H1 (cell line): ENCODE results near the gene GID8. TPM values are rescaled to one million over a fixed set of nuclear protein-coding genes. Genes with fewer than 3 reads are reported as not detected.

Source experiments
- CTCF ChIA-PET: fragments of 300-600 bp; sonication (Branson Sonifier 250); formaldehyde crosslinking; loops from one replicate; lab custom pipeline; 2021; ENCODE audit not compliant: partially characterized antibody; lab: Charles Lee
- POLR2A ChIA-PET: fragments of 300-600 bp; sonication (Branson Sonifier 250); formaldehyde crosslinking; loops from one replicate; lab custom pipeline; 2021; ENCODE audit warnings: inconsistent platforms; ENCODE audit not compliant: partially characterized antibody; lab: Charles Lee
- DNase-seq, 2 experiments: peaks; one replicate each; pipeline versions ENCODE4 v3.0.0 to v3.0.0-alpha.2; 2010 to 2022; ENCODE audit warnings: low spot score in 2 of 2, low read depth in 1 of 2, mixed read lengths in 1 of 2
- FAIRE-seq: peaks from 2 replicates; lab custom pipeline; 2011; peaks lifted over from hg19 to GRCh38; lab: Jason Lieb, UNC
- H2AFZ ChIP-seq: 2 replicates; pipeline ENCODE4 v1.8.1; 2012; ENCODE audit warnings: low read length, inconsistent platforms
- H2AK5ac ChIP-seq: 2 replicates; pipeline ENCODE4 v1.6.1; 2013; ENCODE audit warnings: low read depth, low read length
- H2BK120ac ChIP-seq: replicated peaks from 2 replicates; pipeline ENCODE3; 2013; ENCODE audit warnings: low read depth, low read length, inconsistent platforms
- H2BK12ac ChIP-seq: 2 replicates; pipeline ENCODE4 v1.6.1; 2013; ENCODE audit warnings: low read depth, low read length
- H2BK15ac ChIP-seq: 2 replicates; pipeline ENCODE4 v1.6.1; 2013; ENCODE audit warnings: low read length
- H2BK20ac ChIP-seq: 2 replicates; pipeline ENCODE4 v1.6.1; 2013; ENCODE audit warnings: low read length
- H2BK5ac ChIP-seq: 2 replicates; pipeline ENCODE4 v1.6.1; 2013; ENCODE audit warnings: low read depth, low read length
- H3K14ac ChIP-seq: 2 replicates; pipeline ENCODE4 v1.6.1; 2013; ENCODE audit warnings: inconsistent platforms; ENCODE audit not compliant: insufficient read length
- H3K18ac ChIP-seq: 2 replicates; pipeline ENCODE4 v1.6.1; 2013; ENCODE audit warnings: low read length; ENCODE audit errors: extremely low read depth
- H3K23ac ChIP-seq: 2 replicates; pipeline ENCODE4 v1.6.1; 2013; ENCODE audit warnings: inconsistent platforms; ENCODE audit not compliant: insufficient read length
- H3K23me2 ChIP-seq: 2 replicates; pipeline ENCODE4 v1.6.1; 2013; ENCODE audit warnings: low read depth, low read length
- H3K27ac ChIP-seq: 2 replicates; pipeline ENCODE4 v1.6.1; 2011; ENCODE audit warnings: low read depth, low read length, inconsistent platforms
- H3K27me3 ChIP-seq, 4 experiments: replicated peaks in 1 of 4; 1 replicate in 1 of 4; 2 replicates in 3 of 4; pipeline versions ENCODE4 v1.6.1 to v1.8.1; 2011 to 2013; ENCODE audit warnings: low read length in 3 of 4, mild to moderate bottlenecking in 3 of 4, inconsistent platforms in 2 of 4, mixed read lengths in 2 of 4, moderate library complexity in 1 of 4; ENCODE audit not compliant: control insufficient read depth in 3 of 4, insufficient read depth in 3 of 4; ENCODE audit errors: extremely low read depth in 1 of 4
- H3K36me3 ChIP-seq, 4 experiments: 2 replicates each; pipeline versions ENCODE4 v1.6.1 to v1.8.1; 2011 to 2013; ENCODE audit warnings: mild to moderate bottlenecking in 4 of 4, low read length in 3 of 4, moderate library complexity in 2 of 4, control low read depth in 1 of 4, inconsistent platforms in 1 of 4; ENCODE audit not compliant: insufficient read depth in 4 of 4, control insufficient read depth in 2 of 4
- H3K4ac ChIP-seq: replicated peaks from 2 replicates; pipeline ENCODE3; 2013; ENCODE audit warnings: low read length, low read depth, mixed read lengths, inconsistent platforms; ENCODE audit not compliant: insufficient read length
- H3K4me1 ChIP-seq, 4 experiments: replicated peaks in 1 of 4; 1 replicate in 1 of 4; 2 replicates in 3 of 4; pipeline versions ENCODE4 v1.6.1 to v1.8.1; 2011 to 2013; ENCODE audit warnings: low read length in 3 of 4, inconsistent platforms in 2 of 4, mixed read lengths in 1 of 4; ENCODE audit not compliant: insufficient read depth in 4 of 4, control insufficient read depth in 3 of 4
- H3K4me2 ChIP-seq, 2 experiments: 2 replicates each; pipeline versions ENCODE4 v1.6.1 to v1.8.1; 2011 to 2013; ENCODE audit warnings: low read depth in 2 of 2, low read length in 2 of 2, control low read depth in 1 of 2, inconsistent platforms in 1 of 2, mild to moderate bottlenecking in 1 of 2; ENCODE audit not compliant: insufficient read depth in 1 of 2
- H3K4me3 ChIP-seq, 4 experiments: fragments of 200-600, 300-600 bp in 1 of 4; sonication (generic), shearing (Covaris generic), sonication (Bioruptor Twin) in 1 of 4; 2 replicates each; pipeline versions ENCODE4 v1.5.1 to v1.8.1; 2011 to 2016; ENCODE audit warnings: low read length in 4 of 4, low read depth in 3 of 4, control low read depth in 2 of 4, inconsistent platforms in 2 of 4, mild to moderate bottlenecking in 2 of 4, mixed read lengths in 1 of 4, moderate library complexity in 1 of 4; ENCODE audit not compliant: insufficient read depth in 2 of 4; ENCODE audit errors: extremely low read depth in 1 of 4
- H3K56ac ChIP-seq: replicated peaks from 2 replicates; pipeline ENCODE3; 2013; ENCODE audit warnings: low read depth, mild to moderate bottlenecking, mixed read lengths, low read length, inconsistent platforms; ENCODE audit not compliant: insufficient read length
- H3K79me1 ChIP-seq: 2 replicates; pipeline ENCODE4 v1.6.1; 2013; ENCODE audit warnings: low read depth, low read length, control low read depth
- H3K79me2 ChIP-seq, 2 experiments: 2 replicates each; pipeline versions ENCODE4 v1.6.1 to v1.8.1; 2012 to 2013; ENCODE audit warnings: low read length in 2 of 2, mild to moderate bottlenecking in 2 of 2, inconsistent platforms in 1 of 2; ENCODE audit not compliant: insufficient read depth in 2 of 2, control insufficient read depth in 1 of 2
- H3K9ac ChIP-seq, 4 experiments: replicated peaks in 1 of 4; 1 replicate in 1 of 4; 2 replicates in 3 of 4; pipeline versions ENCODE4 v1.6.1 to v1.8.1; 2011 to 2013; ENCODE audit warnings: low read depth in 3 of 4, low read length in 3 of 4, control low read depth in 2 of 4, mild to moderate bottlenecking in 2 of 4, moderate library complexity in 2 of 4, inconsistent platforms in 1 of 4; ENCODE audit errors: extremely low read depth in 1 of 4
- H3K9me3 ChIP-seq, 2 experiments: 2 replicates each; pipeline versions ENCODE4 v1.6.1 to v1.8.1; 2012 to 2013; ENCODE audit warnings: mild to moderate bottlenecking in 2 of 2, moderate library complexity in 2 of 2, control low read depth in 1 of 2, inconsistent platforms in 1 of 2, low read depth in 1 of 2, low read length in 1 of 2, mixed read lengths in 1 of 2; ENCODE audit not compliant: insufficient read depth in 2 of 2
- H4K20me1 ChIP-seq, 2 experiments: replicated peaks in 1 of 2; 2 replicates each; pipeline versions ENCODE3 to v1.8.1; 2011 to 2013; ENCODE audit warnings: inconsistent platforms in 2 of 2, low read length in 2 of 2, mild to moderate bottlenecking in 1 of 2; ENCODE audit not compliant: insufficient read depth in 2 of 2, control insufficient read depth in 1 of 2
- H4K5ac ChIP-seq: 2 replicates; pipeline ENCODE4 v1.6.1; 2013; ENCODE audit warnings: low read length, low read depth, mixed read lengths, inconsistent platforms; ENCODE audit not compliant: insufficient read length
- H4K8ac ChIP-seq: 2 replicates; pipeline ENCODE4 v1.8.0; 2013; ENCODE audit warnings: mild to moderate bottlenecking, moderate library complexity, low read length, inconsistent platforms; ENCODE audit not compliant: insufficient read depth; ENCODE audit errors: extremely low read depth
- H4K91ac ChIP-seq: replicated peaks from 2 replicates; pipeline ENCODE3; 2013; ENCODE audit warnings: low read length, mixed read lengths, inconsistent platforms; ENCODE audit not compliant: insufficient read length
- CBX8 ChIP-seq: fragments of 300-800, 300-1000 bp; sonication (generic); IDR thresholded peaks from 2 replicates; pipeline ENCODE4 v1.7.1; 2016; ENCODE audit warnings: low read depth, low read length, borderline replicate concordance
- CEBPB ChIP-seq: IDR thresholded peaks from 2 replicates; pipeline ENCODE4 v1.6.1; 2012; ENCODE audit warnings: low read depth, low read length
- CHD1 ChIP-seq: IDR thresholded peaks from 2 replicates; pipeline ENCODE4 v1.6.1; 2012; ENCODE audit warnings: low read depth, low read length, improper control_type of control experiment
- HDAC2 ChIP-seq, 2 experiments: fragments of 300-600 bp in 1 of 2; sonication (generic) in 1 of 2; IDR thresholded peaks; 2 replicates each; pipeline ENCODE4 v1.6.1; 2011 to 2012; ENCODE audit warnings: low read depth in 2 of 2, low read length in 2 of 2, mild to moderate bottlenecking in 2 of 2, moderate library complexity in 2 of 2, borderline replicate concordance in 1 of 2, inconsistent platforms in 1 of 2
- POLR2AphosphoS5 ChIP-seq: IDR thresholded peaks from 2 replicates; pipeline ENCODE4 v1.6.1; 2011; ENCODE audit warnings: low read depth, low read length
- RFX5 ChIP-seq: IDR thresholded peaks from 2 replicates; pipeline ENCODE4 v1.6.1; 2011; ENCODE audit warnings: low read depth, low read length, improper control_type of control experiment, borderline replicate concordance
- RNF2 ChIP-seq: fragments of 200-900, 300-1000 bp; sonication (generic); IDR thresholded peaks from 2 replicates; pipeline ENCODE4 v1.7.1; 2016; ENCODE audit warnings: borderline replicate concordance, low read depth, mild to moderate bottlenecking, antibody characterized with exemption, low read length; ENCODE audit not compliant: poor library complexity, severe bottlenecking; ENCODE audit errors: missing control alignments
- WGBS, 2 experiments: shearing (Covaris generic) in 1 of 2; methylation state at CpG; one replicate each; pipeline versions ENCODE4 v1.1.6 to v1.1.7; 2013 to 2015; ENCODE audit warnings: low lambda C conversion rate in 2 of 2, mixed read lengths in 2 of 2, inconsistent platforms in 1 of 2, low coverage in 1 of 2, missing lambda C conversion rate in 1 of 2; ENCODE audit not compliant: insufficient replicate concordance in 2 of 2, insufficient coverage in 1 of 2, insufficient read length in 1 of 2; ENCODE audit errors: extremely low coverage in 1 of 2, missing lambda C conversion rate in 1 of 2; 5-methylcytosine and 5-hydroxymethylcytosine counted together
- polyA plus RNA-seq, 7 experiments: library from polyadenylated mRNA; depleted of rRNA in 3 of 7; stranded (reverse) in 5 of 7; unstranded in 2 of 7; fragments of >200 nt in 5 of 7; fragments of 200-250 nt in 2 of 7; gene quantifications; 1 replicate in 5 of 7; 2 replicates in 1 of 7; 4 replicates in 1 of 7; pipeline versions ENCODE4 v1.2.1 to v1.2.3, GENCODE V29; 2011 to 2013; ENCODE audit warnings: missing spikeins in 2 of 7, mixed read lengths in 2 of 7
- total RNA-seq: library from RNA; stranded (reverse); fragmentation: NEBNext Ultra II Directional; extraction: Animal tissue kit (Norgen Biotek cat#: 25700); gene quantifications from 2 replicates; pipeline ENCODE4 v1.2.1, GENCODE V29; 2021
- TF ChIP-seq, protein P1 (sequence below): IDR thresholded peaks from 2 replicates; pipeline ENCODE4 v1.6.1; 2012; ENCODE audit warnings: inconsistent platforms

Gene GID8
- total and polyA plus RNA-seq, 2 of the 8 experiments (the other 6 are each of a cell fraction or from before 2014, with no cell fraction given) = 39.7 to 72.9 TPM

DNA sequence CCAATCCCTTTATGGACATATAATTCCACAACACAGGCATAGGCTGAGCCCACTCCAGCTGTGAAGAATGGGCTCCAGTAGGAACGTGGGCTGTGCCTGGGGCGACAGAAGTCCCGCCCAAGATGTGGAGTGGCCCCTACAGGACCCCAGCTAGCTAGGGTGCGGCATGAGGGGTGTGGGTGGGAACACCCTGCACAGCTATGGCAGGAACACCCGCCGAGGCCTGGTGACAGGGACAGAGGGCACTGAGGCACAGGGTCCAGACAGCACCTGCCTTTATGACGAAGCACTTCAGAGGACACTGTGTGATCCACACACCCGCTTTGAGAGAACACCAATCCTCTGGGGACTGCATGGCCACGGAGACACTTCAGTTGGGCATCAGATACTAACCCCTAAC is 48.1 kb upstream of the GID8 start:
- no peak overlapping the region for H4K8ac ChIP-seq
- no peak overlapping the region for H3K18ac ChIP-seq
- H3K9me3 ChIP-seq = peaks cover 0 to 3% of the 10 kb centered on the region in 2 experiments; a peak in 1 of 4 replicates
- H4K91ac ChIP-seq = no peak overlapping the region
- H3K23me2 ChIP-seq = no peaks in the 10 kb centered on the region
- H4K20me1 ChIP-seq = peaks cover 6 to 11% of the 10 kb centered on the region in 2 experiments
- 93% methylated on average over 9 of the region's 9 CpGs; no CpG with 5 or more reads in 1 of the 2 experiments for WGBS, 2 experiments
- peaks cover 53 to 80% (median 66%) of the 10 kb centered on the region in 4 experiments for H3K36me3 ChIP-seq
- H2BK120ac ChIP-seq = no peak overlapping the region
- no peaks in the 10 kb centered on the region for H3K79me2 ChIP-seq
- H3K23ac ChIP-seq = no peak overlapping the region
- POLR2A ChIA-PET = interaction anchor here (0.8 to 8.5 kb wide), 6 partner anchors 10 to 49 kb away, joined by 3 to 88 read pairs (median 3); no protein-coding TSS in a partner anchor
- H3K4me2 ChIP-seq = no peak overlapping the region
- H3K79me1 ChIP-seq = no peaks in the 10 kb centered on the region
- no peak overlapping the region for H3K56ac ChIP-seq
- no peaks in the 10 kb centered on the region for H3K27me3 ChIP-seq
- CTCF ChIA-PET = interaction anchor here (0.9 to 6.4 kb wide), 8 partner anchors 9 to 22 kb away, joined by 3 to 56 read pairs (median 5); no protein-coding TSS in a partner anchor
- no peak overlapping the region; a peak in 1 of 7 replicates for H3K9ac ChIP-seq
- H3K14ac ChIP-seq = no peak overlapping the region
- TF ChIP-seq HDAC2 (IDR thresholded peaks at IDR 0.05; ENCODE audit: borderline replicate concordance in 1 of 2, low read depth in 2 of 2, low read length in 2 of 2) (no peak), RNF2 (no peak), CEBPB (no peak), POLR2AphosphoS5 (no peak), CHD1 (no peak), RFX5 (no peak), CBX8 (no peak)
- TF ChIP-seq, protein P1, sequence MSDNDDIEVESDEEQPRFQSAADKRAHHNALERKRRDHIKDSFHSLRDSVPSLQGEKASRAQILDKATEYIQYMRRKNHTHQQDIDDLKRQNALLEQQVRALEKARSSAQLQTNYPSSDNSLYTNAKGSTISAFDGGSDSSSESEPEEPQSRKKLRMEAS = no peak
- no peak overlapping the region for H2BK5ac ChIP-seq
- no peak overlapping the region for H3K4ac ChIP-seq
- FAIRE-seq (no peak), DNase-seq (no peak)
- H3K4me3 ChIP-seq = no peak overlapping the region
- H2AK5ac ChIP-seq = no peak overlapping the region
- peaks cover 0 to 11% (median 3%) of the 10 kb centered on the region in 4 experiments; a peak in 3 of 7 replicates for H3K4me1 ChIP-seq
- H2BK12ac ChIP-seq = no peak overlapping the region
- H2BK20ac ChIP-seq = no peak overlapping the region
- H2BK15ac ChIP-seq = no peak overlapping the region
- no peak overlapping the region for H3K27ac ChIP-seq
- H4K5ac ChIP-seq = no peak overlapping the region
- no peak overlapping the region for H2AFZ ChIP-seq
